ENCODE data around the gene RNASE7.

GRCh38 chr14:21023817-21024584 is 18.2 kb upstream of the RNASE7 start:
- TF ChIP-seq CTCF (IDR thresholded peaks at IDR 0.05 in 4 of 5, conservative IDR thresholded peaks at IDR 0.05 in 1 of 5) (no peak), POLR2A (IDR thresholded peaks at IDR 0.05) (no peak)
